LNCAP (cell line): Measurements from ENCODE around the gene SDHC.

Experiments
- CTCF ChIP-seq: fragments of 450-650 bp; IDR thresholded peaks from 2 replicates; pipeline ENCODE4 v1.5.1; 2017; ENCODE audit warnings: mild to moderate bottlenecking

SDHC gene

GRCh38 chr1:161314201-161314981 is at the start of gene SDHC:
Gene SDHC (plus strand): TSS chr1:161314381. CDS start chr1:161314406, 25 bp downstream.
- TF ChIP-seq CTCF: peak; percentile 43; the same call in 1 of the 2 replicates

- no peak for TF ChIP-seq CTCF
Observed at GRCh38 chr1:161265305-161265704, 48.9 kb upstream of the SDHC start.

- no peak for TF ChIP-seq CTCF
Observed at GRCh38 chr1:161266202-161266601, 48.0 kb upstream of the SDHC start.

- TF ChIP-seq CTCF: no peak
Observed at GRCh38 chr1:161266836-161267235, 47.3 kb upstream of the SDHC start.

GRCh38 chr1:161267321-161267720 is 46.9 kb upstream of the SDHC start:
- TF ChIP-seq CTCF: no peak

GRCh38 chr1:161273402-161273801 is 40.8 kb upstream of the SDHC start:
- no peak for TF ChIP-seq CTCF

GRCh38 chr1:161274874-161275273 is 39.3 kb upstream of the SDHC start:
- no peak for TF ChIP-seq CTCF
